K562 (cell line): ENCODE results near the gene OPA1. TPM values are rescaled to one million over a fixed set of nuclear protein-coding genes. Genes with fewer than 3 reads are reported as not detected.

Experiments used
- ATAC-seq: fragments of 200-7000 bp; cut with Tn5 transposase; 3 replicates; pipeline ENCODE4 v1.9.1; 2020; ENCODE audit warnings: moderate library complexity
- BruUV-seq: library from RNA; stranded (reverse); fragments of 400-500 nt; replicated peaks from 2 replicates; lab custom pipeline; 2021; lab: Mats Ljungman, UMichigan
- CTCF ChIA-PET: fragments of 300-600 bp; formaldehyde crosslinking; extraction: SDS; loops from one replicate; lab custom pipeline; 2021; ENCODE audit warnings: low intra/inter-chr PET ratio; lab: Yijun Ruan, JAX
- POLR2A ChIA-PET: fragments of 300-600, 350-650 bp; sonication (Branson Sonifier 250); formaldehyde crosslinking; extraction: SDS; loops from one replicate; lab custom pipeline; 2021; ENCODE audit warnings: antibody characterized with exemption, inconsistent platforms; lab: Yijun Ruan, JAX
- DNase-seq, 4 experiments: peaks; one replicate each; pipeline versions ENCODE4 v3.0.0 to v3.0.0-alpha.2; 2011 to 2018; ENCODE audit warnings: low spot score in 3 of 4, mixed read lengths in 3 of 4; ENCODE audit errors: extremely low read depth in 1 of 4
- FAIRE-seq: peaks from 2 replicates; lab custom pipeline; 2011; peaks lifted over from hg19 to GRCh38; lab: Jason Lieb, UNC
- H2AFZ ChIP-seq: 2 replicates; pipeline ENCODE4 v1.6.0; 2011; ENCODE audit warnings: low read depth, low read length, control low read depth, inconsistent platforms
- H3K27ac ChIP-seq: fragments of 200-600 bp; 3 replicates; pipeline ENCODE4 v1.8.0; 2011; ENCODE audit warnings: low read depth, mild to moderate bottlenecking, control low read depth, inconsistent platforms, low read length, moderate library complexity, mixed read lengths; ENCODE audit errors: extremely low read depth
- H3K27me3 ChIP-seq, 2 experiments: fragments of 300-600 bp in 1 of 2; 2 replicates in 1 of 2; 3 replicates in 1 of 2; pipeline versions ENCODE4 v1.6.0 to v1.8.0; 2011; ENCODE audit warnings: inconsistent platforms in 2 of 2, low read length in 2 of 2, mild to moderate bottlenecking in 1 of 2, mixed read lengths in 1 of 2, moderate library complexity in 1 of 2; ENCODE audit not compliant: control insufficient read depth in 2 of 2, insufficient read depth in 2 of 2
- H3K36me3 ChIP-seq: fragments of 300-600 bp; 3 replicates; pipeline ENCODE4 v1.8.0; 2011; ENCODE audit warnings: mild to moderate bottlenecking, low read length, inconsistent platforms; ENCODE audit not compliant: control insufficient read depth, insufficient read depth
- H3K4me1 ChIP-seq, 2 experiments: fragments of 200-600 bp in 1 of 2; replicated peaks in 1 of 2; 2 replicates in 1 of 2; 3 replicates in 1 of 2; pipeline versions ENCODE4 v1.5.1 to v1.8.0; 2011; ENCODE audit warnings: inconsistent platforms in 2 of 2, low read length in 2 of 2, mild to moderate bottlenecking in 1 of 2, mixed read lengths in 1 of 2, moderate library complexity in 1 of 2; ENCODE audit not compliant: control insufficient read depth in 2 of 2, insufficient read depth in 2 of 2
- H3K4me2 ChIP-seq: 2 replicates; pipeline ENCODE4 v1.6.1; 2011; ENCODE audit warnings: low read length, control low read depth, inconsistent platforms, mixed read lengths; ENCODE audit not compliant: insufficient read depth
- H3K4me3 ChIP-seq: fragments of 200-600 bp; sonication (generic), shearing (Covaris generic); 2 replicates; pipeline ENCODE4 v1.5.1; 2016; ENCODE audit warnings: control low read depth, inconsistent platforms
- H3K79me2 ChIP-seq: fragments of 200-600 bp; 3 replicates; pipeline ENCODE4 v1.8.0; 2011; ENCODE audit warnings: low read length, inconsistent platforms; ENCODE audit not compliant: control insufficient read depth, insufficient read depth
- H3K9ac ChIP-seq, 2 experiments: 2 replicates each; pipeline versions ENCODE4 v1.6.0 to v1.6.1; 2011; ENCODE audit warnings: low read depth in 2 of 2, low read length in 2 of 2, control low read depth in 1 of 2, inconsistent platforms in 1 of 2, mild to moderate bottlenecking in 1 of 2, mixed read lengths in 1 of 2; ENCODE audit not compliant: insufficient read depth in 1 of 2
- H3K9me1 ChIP-seq: one replicate; pipeline ENCODE4 v1.6.0; 2011; ENCODE audit warnings: inconsistent platforms, mild to moderate bottlenecking, low read length, moderate library complexity; ENCODE audit not compliant: control insufficient read depth, insufficient read depth
- H3K9me3 ChIP-seq: replicated peaks from 2 replicates; pipeline ENCODE4 v1.5.1; 2011; ENCODE audit warnings: low read depth, low read length, inconsistent platforms; ENCODE audit not compliant: control insufficient read depth, insufficient read depth
- H4K20me1 ChIP-seq: replicated peaks from 2 replicates; pipeline ENCODE4 v1.6.1; 2011; ENCODE audit warnings: low read length, inconsistent platforms, mixed read lengths; ENCODE audit not compliant: control insufficient read depth, insufficient read depth
- ATF7 ChIP-seq: fragments of 450-650 bp; IDR thresholded peaks from 2 replicates; pipeline ENCODE4 v1.7.1; 2014; ENCODE audit warnings: mild to moderate bottlenecking, moderate library complexity
- BRD4 ChIP-seq: fragments of 200-600 bp; sonication (generic); IDR thresholded peaks from 2 replicates; pipeline ENCODE4 v1.6.1; 2017; ENCODE audit warnings: inconsistent platforms
- COPS2 ChIP-seq: fragments of 450-650 bp; conservative IDR thresholded peaks from 2 replicates; pipeline ENCODE4 v1.6.1; 2016; ENCODE audit warnings: mild to moderate bottlenecking, moderate library complexity
- HDAC2 ChIP-seq: fragments of 450-650 bp; IDR thresholded peaks from 2 replicates; pipeline ENCODE4 v1.6.1; 2016; ENCODE audit warnings: mild to moderate bottlenecking
- HEY1 ChIP-seq: fragments of 250-450 bp; sonication (Bioruptor Pico); IDR thresholded peaks from 2 replicates; pipeline ENCODE4 v1.5.0; 2020; ENCODE audit warnings: mild to moderate bottlenecking, moderate library complexity, borderline replicate concordance
- NCOA2 ChIP-seq, 2 experiments: fragments of 450-650 bp; IDR thresholded peaks; 2 replicates each; pipeline ENCODE4 v1.6.1; 2018; ENCODE audit warnings: mild to moderate bottlenecking in 2 of 2, moderate library complexity in 1 of 2; ENCODE audit not compliant: partially characterized antibody in 2 of 2
- PKNOX1 ChIP-seq: fragments of 450-650 bp; IDR thresholded peaks from 2 replicates; pipeline ENCODE4 v1.6.1; 2016
- RBM17 ChIP-seq: fragments of 200-400 bp; formaldehyde crosslinking; IDR thresholded peaks from 2 replicates; pipeline ENCODE4 v1.6.1; 2017; ENCODE audit warnings: low read depth, mild to moderate bottlenecking, low read length, borderline replicate concordance
- RFX7 ChIP-seq: fragments of 250-450 bp; sonication (Bioruptor Pico); IDR thresholded peaks from 2 replicates; pipeline ENCODE4 v1.5.1; 2021; ENCODE audit warnings: mild to moderate bottlenecking
- SMAD1 ChIP-seq: fragments of 150-350 bp; IDR thresholded peaks from 2 replicates; pipeline ENCODE4 v1.6.1; 2014; ENCODE audit warnings: low read length, low read depth; ENCODE audit not compliant: partially characterized antibody
- TBP ChIP-seq: optimal IDR thresholded peaks from 2 replicates; pipeline ENCODE3; 2011; ENCODE audit warnings: low read depth, low read length, improper control_type of control experiment
- XRCC5 ChIP-seq: fragments of 200-400 bp; formaldehyde crosslinking; IDR thresholded peaks from 2 replicates; pipeline ENCODE4 v1.6.1; 2017; ENCODE audit warnings: low read depth, mild to moderate bottlenecking, low read length
- ZNF174 ChIP-seq: fragments of 250-450 bp; sonication (Bioruptor Pico); IDR thresholded peaks from 2 replicates; pipeline ENCODE4 v1.4.0; 2020; ENCODE audit warnings: mild to moderate bottlenecking
- ZNF24 ChIP-seq: fragments of 450-650 bp; IDR thresholded peaks from 2 replicates; pipeline ENCODE4 v1.6.1; 2016
- WGBS: fragments of 100-300 bp; shearing (Covaris generic); methylation state at CpG from one replicate; pipeline ENCODE4 v1.1.6; 2016; ENCODE audit warnings: low coverage, mixed read lengths; ENCODE audit not compliant: insufficient coverage; ENCODE audit errors: missing lambda C conversion rate; 5-methylcytosine and 5-hydroxymethylcytosine counted together
- in situ Hi-C: fragments of 300-500 bp; cut with MboI; formaldehyde crosslinking; loops from 4 replicates; pipeline ENCODE4 v1.15.0; 2018; ENCODE audit warnings: inconsistent platforms, mixed read lengths
- intact Hi-C: fragments of 100-400 bp; cut with micrococcal nuclease; formaldehyde crosslinking; loops from 2 replicates; pipeline ENCODE4 v1.14.2; 2022
- polyA plus RNA-seq, 8 experiments: library from polyadenylated mRNA; depleted of rRNA in 4 of 8; stranded (reverse) in 5 of 8; unstranded in 3 of 8; fragments of >200 nt; fragmentation: Nextera tagmentation in 2 of 8; fragmentation: Illumina TruSeq in 1 of 8; extraction: Ambion mirVana in 2 of 8; extraction: Trizol in 1 of 8; gene quantifications; 2 replicates each; pipeline versions ENCODE4 v1.2.1 to v1.2.3, GENCODE V29; 2011 to 2014; ENCODE audit warnings: inconsistent platforms in 1 of 8, missing spikeins in 1 of 8
- total RNA-seq, 7 experiments: library from RNA; depleted of rRNA in 6 of 7; stranded (reverse); fragments of >200 nt in 6 of 7; fragmentation: Illumina TruSeq in 2 of 7; extraction: Trizol in 2 of 7; gene quantifications; 2 replicates each; pipeline versions ENCODE4 v1.2.1 to v1.2.3, GENCODE V29; 2011 to 2021; ENCODE audit warnings: low replicate concordance in 1 of 7
- TF ChIP-seq, protein P1 (sequence below): fragments of 450-650 bp; IDR thresholded peaks from 2 replicates; pipeline ENCODE4 v1.7.1; 2018; ENCODE audit warnings: mild to moderate bottlenecking, low read depth; ENCODE audit not compliant: partially characterized antibody

Gene OPA1
- total and polyA plus RNA-seq, 9 of the 15 experiments (the other 6 are each of a cell fraction or from before 2014, with no cell fraction given): 19.7 to 127 (median 94.7) TPM

GRCh38 chr3:193548406-193548805, 44.6 kb upstream of the OPA1 start (continued):
- TF ChIP-seq PKNOX1: no peak
- no peak for TF ChIP-seq RBM17
- TF ChIP-seq ZNF24: no peak
- TF ChIP-seq SMAD1: no peak
- TF ChIP-seq HEY1 (CRISPR knock-in tag): no peak

DNA sequence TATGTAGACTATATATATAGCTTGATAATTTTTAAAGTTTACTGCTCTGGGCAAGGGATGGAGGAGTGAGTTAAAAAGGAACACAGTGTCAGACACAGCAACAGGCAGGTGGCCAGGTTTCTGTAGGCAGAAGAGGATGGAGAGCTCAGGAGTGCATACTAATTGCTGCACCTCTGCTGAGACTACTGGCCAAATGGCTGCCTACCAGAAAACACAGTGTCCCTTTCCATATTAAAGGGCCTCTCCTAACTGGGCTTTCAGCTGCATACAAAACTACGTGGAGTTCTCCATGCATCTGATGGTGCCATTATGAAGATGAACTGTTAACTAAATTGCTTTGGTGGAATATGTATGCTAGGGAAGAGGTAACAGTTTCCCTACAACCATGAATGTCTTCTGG, 40.1 kb upstream of the OPA1 start:
- H3K79me2 ChIP-seq: no peaks in the 10 kb centered on the region
- 6% methylated on average over 1 of the region's 1 CpG for WGBS
- no peak overlapping the region for H3K4me3 ChIP-seq
- ATAC-seq (no peak), FAIRE-seq (no peak), DNase-seq (no peak)
- H3K9ac ChIP-seq: no peak overlapping the region
- POLR2A ChIA-PET: interaction anchor here (1.2 kb wide), 1 partner anchor 8 kb away, joined by 3 read pairs; no protein-coding TSS in a partner anchor
- no peaks in the 10 kb centered on the region for H3K4me1 ChIP-seq
- H3K4me2 ChIP-seq: no peak overlapping the region
- H2AFZ ChIP-seq: no peak overlapping the region
- in situ Hi-C loops: loop anchor here (25.0 kb wide), 1 partner anchor 991 kb away; no protein-coding TSS in a partner anchor
- no peak overlapping the region for H3K27ac ChIP-seq
- no peaks in the 10 kb centered on the region for H4K20me1 ChIP-seq
- H3K9me3 ChIP-seq: no peaks in the 10 kb centered on the region
- intact Hi-C loops: no loop called here
- no peaks in the 10 kb centered on the region for H3K36me3 ChIP-seq
- H3K27me3 ChIP-seq: peaks cover 5 to 11% of the 10 kb centered on the region in 2 experiments; a peak in 3 of 5 replicates
- TF ChIP-seq XRCC5: no peak
- TF ChIP-seq RFX7 (CRISPR knock-in tag): no peak
- TF ChIP-seq TBP: no peak
- TF ChIP-seq, protein P1, sequence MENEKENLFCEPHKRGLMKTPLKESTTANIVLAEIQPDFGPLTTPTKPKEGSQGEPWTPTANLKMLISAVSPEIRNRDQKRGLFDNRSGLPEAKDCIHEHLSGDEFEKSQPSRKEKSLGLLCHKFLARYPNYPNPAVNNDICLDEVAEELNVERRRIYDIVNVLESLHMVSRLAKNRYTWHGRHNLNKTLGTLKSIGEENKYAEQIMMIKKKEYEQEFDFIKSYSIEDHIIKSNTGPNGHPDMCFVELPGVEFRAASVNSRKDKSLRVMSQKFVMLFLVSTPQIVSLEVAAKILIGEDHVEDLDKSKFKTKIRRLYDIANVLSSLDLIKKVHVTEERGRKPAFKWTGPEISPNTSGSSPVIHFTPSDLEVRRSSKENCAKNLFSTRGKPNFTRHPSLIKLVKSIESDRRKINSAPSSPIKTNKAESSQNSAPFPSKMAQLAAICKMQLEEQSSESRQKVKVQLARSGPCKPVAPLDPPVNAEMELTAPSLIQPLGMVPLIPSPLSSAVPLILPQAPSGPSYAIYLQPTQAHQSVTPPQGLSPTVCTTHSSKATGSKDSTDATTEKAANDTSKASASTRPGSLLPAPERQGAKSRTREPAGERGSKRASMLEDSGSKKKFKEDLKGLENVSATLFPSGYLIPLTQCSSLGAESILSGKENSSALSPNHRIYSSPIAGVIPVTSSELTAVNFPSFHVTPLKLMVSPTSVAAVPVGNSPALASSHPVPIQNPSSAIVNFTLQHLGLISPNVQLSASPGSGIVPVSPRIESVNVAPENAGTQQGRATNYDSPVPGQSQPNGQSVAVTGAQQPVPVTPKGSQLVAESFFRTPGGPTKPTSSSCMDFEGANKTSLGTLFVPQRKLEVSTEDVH: no peak
- TF ChIP-seq HDAC2: no peak
- TF ChIP-seq ATF7: no peak
- TF ChIP-seq COPS2: no peak
- TF ChIP-seq BRD4: no peak
- no peak for TF ChIP-seq ZNF174 (CRISPR knock-in tag)
- TF ChIP-seq NCOA2 (IDR thresholded peaks at IDR 0.05; ENCODE audit: partially characterized antibody in 2 of 2): no peak
- CTCF ChIA-PET: no interaction called here
- no peaks in the 10 kb centered on the region for H3K9me1 ChIP-seq
- no TSS peak for BruUV-seq
